Measurements from ENCODE around the gene SPANXN4. TPM values are rescaled to one million over a fixed set of nuclear protein-coding genes. Genes with fewer than 3 reads are reported as not detected.

Gene SPANXN4
- total RNA-seq, 1 experiment from 2014 or later: not detected

- intact Hi-C loops (cut with micrococcal nuclease): no loop called here
- no peak for TF ChIP-seq CTCF (IDR thresholded peaks at IDR 0.05; ENCODE audit: unreplicated experiment)
- H3K27ac Mint-ChIP-seq (ENCODE audit: low read depth, unreplicated experiment): no peak overlapping the region
- CTCF ChIA-PET: no interaction called here
- peaks cover 9% of the 10 kb centered on the region for H3K4me1 Mint-ChIP-seq (ENCODE audit: insufficient read depth, unreplicated experiment)
- H3K4me3 Mint-ChIP-seq (ENCODE audit: unreplicated experiment): no peak overlapping the region
- H3K36me3 Mint-ChIP-seq (ENCODE audit: insufficient read depth, unreplicated experiment): no peaks in the 10 kb centered on the region
- POLR2A ChIA-PET: no interaction called here
- no TSS peak for BruUV-seq (replicated peaks)
- DNase-seq (ENCODE audit: unreplicated experiment): no peak
- peaks cover 29% of the 10 kb centered on the region for H3K9me3 Mint-ChIP-seq (ENCODE audit: unreplicated experiment)
- H3K27me3 Mint-ChIP-seq (ENCODE audit: insufficient read depth, unreplicated experiment): no peaks in the 10 kb centered on the region
These were observed 30.7 kb upstream of the SPANXN4 start for GRCh38 chrX:142994988-142995387.

DNA sequence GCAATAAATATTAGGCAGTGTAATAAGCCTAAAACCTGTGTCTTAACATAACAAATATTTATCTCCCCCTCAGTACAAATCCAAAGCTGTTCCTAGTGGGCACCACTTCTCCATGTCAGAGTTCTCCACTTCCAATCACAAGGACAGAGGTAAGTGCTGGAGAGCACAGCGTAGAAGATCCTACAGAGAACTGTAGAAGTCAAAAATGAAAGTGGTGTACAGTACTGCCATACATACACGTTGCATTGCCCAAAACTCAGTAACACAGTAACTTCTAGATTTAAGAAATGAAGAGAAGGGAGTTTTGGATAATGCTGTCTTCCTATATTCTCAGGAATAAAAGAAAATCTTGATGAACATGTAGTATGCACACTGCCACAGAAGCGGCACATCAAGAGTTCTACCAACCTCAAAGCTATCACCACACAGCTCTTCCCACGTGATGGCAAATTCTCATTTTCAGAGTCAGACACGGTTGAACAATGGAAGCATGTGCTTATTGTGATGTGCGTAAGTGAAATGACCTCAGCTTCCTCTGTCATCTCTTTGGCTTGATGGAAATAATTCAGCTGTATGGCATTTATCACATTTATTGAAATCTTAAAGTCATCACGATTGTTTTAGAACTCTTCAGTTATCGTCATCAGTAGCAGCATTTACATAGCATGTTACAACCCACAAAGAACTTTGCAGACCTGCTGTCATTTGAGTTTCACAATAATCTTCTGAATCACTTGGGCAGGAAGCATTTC is 27.1 kb upstream of the SPANXN4 start:
- TF ChIP-seq CTCF (IDR thresholded peaks at IDR 0.05; ENCODE audit: unreplicated experiment): no peak
- intact Hi-C loops (cut with micrococcal nuclease): no loop called here
- peak; percentile 67 for DNase-seq (ENCODE audit: unreplicated experiment)

DNA sequence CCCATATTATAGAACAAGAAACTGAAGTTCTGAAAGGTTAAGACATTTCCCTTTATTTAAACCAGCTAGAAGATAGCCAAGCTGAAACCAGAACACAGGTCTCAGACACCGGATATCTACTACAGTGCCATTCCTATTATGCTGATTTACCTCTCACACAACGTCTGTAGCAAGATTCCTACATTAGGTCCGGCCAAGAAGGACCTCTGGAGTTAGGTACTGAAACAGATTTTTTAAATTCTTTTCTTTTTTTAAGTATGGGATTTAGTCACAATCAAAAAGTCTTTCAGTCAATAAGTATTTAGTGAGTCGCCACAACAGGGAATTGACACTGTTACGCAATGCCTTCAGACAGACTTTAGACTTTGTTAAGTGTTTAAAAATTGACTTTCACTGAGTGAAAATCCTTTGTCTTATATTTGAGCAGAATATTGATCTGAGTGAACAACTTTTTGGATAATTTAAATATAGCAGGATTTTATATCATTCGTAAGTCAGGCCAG is 26.5 kb upstream of the SPANXN4 start:
- Mint-ChIP-seq H3K36me3 (ENCODE audit: insufficient read depth, unreplicated experiment) (no peaks in the 10 kb centered on the region), H3K4me1 (ENCODE audit: insufficient read depth, unreplicated experiment) (peaks cover 9% of the 10 kb centered on the region), H3K9me3 (ENCODE audit: unreplicated experiment) (peaks cover 23% of the 10 kb centered on the region), H3K4me3 (ENCODE audit: unreplicated experiment) (peak overlapping the region; percentile 62), H3K27ac (ENCODE audit: low read depth, unreplicated experiment) (peak overlapping the region; percentile 49), H3K27me3 (ENCODE audit: insufficient read depth, unreplicated experiment) (no peaks in the 10 kb centered on the region)
- BruUV-seq (replicated peaks): TSS peak; percentile 63
- no peak for TF ChIP-seq CTCF (IDR thresholded peaks at IDR 0.05; ENCODE audit: unreplicated experiment)
- DNase-seq (ENCODE audit: unreplicated experiment): peak; percentile 35
- ChIA-PET POLR2A (interaction anchor here (0.7 to 0.9 kb wide), 2 partner anchors 73 to 157 kb away, joined by 3 read pairs; no protein-coding TSS in a partner anchor), CTCF (no interaction called here)
- intact Hi-C loops (cut with micrococcal nuclease): no loop called here

More for the DNA sequence above, 27.1 kb upstream of the SPANXN4 start:
- peak overlapping the region; percentile 62 for H3K4me3 Mint-ChIP-seq (ENCODE audit: unreplicated experiment)
- POLR2A ChIA-PET: interaction anchor here (0.7 to 1.2 kb wide), 2 partner anchors 71 to 156 kb away, joined by 3 read pairs; no protein-coding TSS in a partner anchor
- CTCF ChIA-PET: interaction anchor here (0.6 kb wide), 1 partner anchor 40 kb away, joined by 4 read pairs; no protein-coding TSS in a partner anchor
- no peaks in the 10 kb centered on the region for H3K36me3 Mint-ChIP-seq (ENCODE audit: insufficient read depth, unreplicated experiment)
- H3K4me1 Mint-ChIP-seq (ENCODE audit: insufficient read depth, unreplicated experiment): peaks cover 9% of the 10 kb centered on the region
- peak overlapping the region; percentile 49 for H3K27ac Mint-ChIP-seq (ENCODE audit: low read depth, unreplicated experiment)
- TSS peak; percentile 56 for BruUV-seq (replicated peaks)
- H3K27me3 Mint-ChIP-seq (ENCODE audit: insufficient read depth, unreplicated experiment): no peaks in the 10 kb centered on the region
- H3K9me3 Mint-ChIP-seq (ENCODE audit: unreplicated experiment): peaks cover 29% of the 10 kb centered on the region

- intact Hi-C loops (cut with micrococcal nuclease): no loop called here
- POLR2A ChIA-PET: no interaction called here
- CTCF ChIA-PET: no interaction called here
These were observed 23.5 kb upstream of the SPANXN4 start for GRCh38 chrX:143002206-143002605.

More at GRCh38 chrX:143002206-143002605, 23.5 kb upstream of the SPANXN4 start:
- H3K36me3 Mint-ChIP-seq (ENCODE audit: insufficient read depth, unreplicated experiment): no peaks in the 10 kb centered on the region
- BruUV-seq (replicated peaks): no TSS peak
- H3K27me3 Mint-ChIP-seq (ENCODE audit: insufficient read depth, unreplicated experiment): no peaks in the 10 kb centered on the region
- peaks cover under 1% of the 10 kb centered on the region for H3K9me3 Mint-ChIP-seq (ENCODE audit: unreplicated experiment)
- no peak overlapping the region for H3K27ac Mint-ChIP-seq (ENCODE audit: low read depth, unreplicated experiment)
- no peak for TF ChIP-seq CTCF (IDR thresholded peaks at IDR 0.05; ENCODE audit: unreplicated experiment)
- H3K4me3 Mint-ChIP-seq (ENCODE audit: unreplicated experiment): no peak overlapping the region
- DNase-seq (ENCODE audit: unreplicated experiment): no peak
- H3K4me1 Mint-ChIP-seq (ENCODE audit: insufficient read depth, unreplicated experiment): peaks cover 9% of the 10 kb centered on the region

Data from MCF 10A (cell line).